HG03103 (cell line): ENCODE results near the gene PLRG1.

Experiments
- ATAC-seq: cut with Tn5 transposase; IDR thresholded peaks from one replicate; pipeline ENCODE4 v1.9.1; 2021; ENCODE audit warnings: low read depth; ENCODE audit not compliant: unreplicated experiment

PLRG1 gene

DNA sequence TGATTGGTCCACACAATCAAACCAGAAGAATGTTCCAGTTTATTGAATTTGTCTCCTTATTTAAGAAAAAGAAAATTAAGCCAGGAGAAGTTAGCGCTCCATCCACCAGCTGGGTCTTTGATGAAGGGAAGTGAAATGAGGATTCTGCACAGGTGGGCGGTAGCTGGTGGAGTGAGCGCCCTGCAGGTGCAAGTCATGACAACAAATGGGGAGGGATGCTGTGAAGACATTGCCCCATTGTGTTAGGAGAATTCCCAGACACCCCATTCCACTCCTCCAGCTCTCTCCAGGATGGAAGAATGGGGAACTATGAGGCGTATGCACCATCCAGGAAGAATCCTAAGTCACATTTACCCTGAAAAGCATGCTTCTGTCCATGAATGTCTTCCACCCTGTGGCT is 22.9 kb downstream of the PLRG1 start:
- no peak for ATAC-seq

DNA sequence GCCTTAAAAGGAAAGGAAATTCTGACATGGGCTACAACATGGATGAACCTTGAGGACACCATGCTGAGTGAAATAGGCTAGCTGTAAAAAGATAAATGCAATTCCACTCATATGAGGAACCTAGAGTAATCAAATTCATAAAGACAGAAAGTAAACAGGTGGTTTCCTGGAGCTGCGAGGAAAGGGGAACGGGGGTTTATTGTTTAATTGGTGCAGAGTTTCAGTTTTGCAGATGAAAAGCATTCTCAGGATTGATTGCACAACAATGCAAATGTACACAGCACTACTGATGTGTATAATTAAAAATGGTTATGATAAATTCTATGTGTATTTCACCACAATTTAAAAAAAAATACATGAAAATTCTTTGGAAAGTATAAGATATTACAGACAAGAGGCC is 24.0 kb downstream of the PLRG1 start:
- no peak for ATAC-seq

DNA sequence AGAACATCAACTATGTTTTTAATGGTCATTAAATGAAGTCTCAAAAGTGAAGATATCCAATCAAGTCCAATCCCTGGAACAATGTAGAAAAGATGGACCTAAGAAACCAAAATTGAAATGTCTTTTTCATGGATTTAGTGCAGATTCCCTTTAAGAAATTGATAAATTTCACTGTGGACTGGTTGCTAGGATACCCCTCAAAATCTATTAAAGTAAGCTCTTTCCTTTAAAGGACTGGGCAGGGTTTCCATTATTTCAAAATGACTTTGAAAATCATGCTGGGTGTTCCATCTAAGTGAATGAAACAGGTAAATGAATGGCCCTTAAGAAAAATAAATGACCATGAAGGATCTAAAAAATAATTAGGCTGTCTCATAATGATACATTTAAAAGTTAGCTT is 28.6 kb downstream of the PLRG1 start:
- ATAC-seq, result no peak

DNA sequence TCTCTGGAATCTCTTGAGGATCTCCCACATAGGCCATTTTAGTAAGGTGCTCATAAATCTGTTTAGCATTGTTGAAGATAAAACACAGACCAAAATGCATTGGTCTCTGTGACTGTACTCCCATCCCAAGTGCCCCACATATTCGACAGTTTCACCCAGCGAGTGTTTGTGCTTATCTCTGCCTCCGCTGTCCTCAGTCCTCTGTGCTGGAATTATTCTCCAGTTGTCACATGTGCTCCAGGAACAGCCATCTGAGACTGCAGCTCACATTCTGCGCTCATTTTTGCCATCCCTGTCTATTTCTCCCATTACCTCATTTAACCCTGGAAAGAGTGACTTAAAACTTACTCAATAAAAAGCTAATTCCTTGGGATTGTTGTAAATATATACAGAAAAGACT is 31.0 kb downstream of the PLRG1 start:
- ATAC-seq, result no peak

DNA sequence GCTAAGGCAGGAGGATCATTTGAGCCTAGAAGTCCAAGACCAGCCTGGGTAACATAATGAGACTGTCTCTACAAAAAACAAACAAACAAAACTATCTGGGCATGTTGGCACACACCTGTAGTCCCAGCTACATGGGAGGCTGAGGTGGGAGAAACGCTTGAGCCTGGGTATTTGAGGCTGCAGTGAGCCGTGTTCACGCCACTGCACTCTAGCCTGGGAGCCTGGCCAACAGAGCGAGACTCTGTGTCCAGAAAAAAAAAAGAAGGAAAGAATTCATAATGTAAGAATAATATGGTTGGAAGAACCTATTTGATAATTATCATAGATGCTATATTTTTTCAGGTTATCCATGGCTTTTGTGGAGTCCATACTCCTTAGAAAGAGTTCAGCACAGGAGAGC is 32.6 kb downstream of the PLRG1 start:
- ATAC-seq, result no peak

DNA sequence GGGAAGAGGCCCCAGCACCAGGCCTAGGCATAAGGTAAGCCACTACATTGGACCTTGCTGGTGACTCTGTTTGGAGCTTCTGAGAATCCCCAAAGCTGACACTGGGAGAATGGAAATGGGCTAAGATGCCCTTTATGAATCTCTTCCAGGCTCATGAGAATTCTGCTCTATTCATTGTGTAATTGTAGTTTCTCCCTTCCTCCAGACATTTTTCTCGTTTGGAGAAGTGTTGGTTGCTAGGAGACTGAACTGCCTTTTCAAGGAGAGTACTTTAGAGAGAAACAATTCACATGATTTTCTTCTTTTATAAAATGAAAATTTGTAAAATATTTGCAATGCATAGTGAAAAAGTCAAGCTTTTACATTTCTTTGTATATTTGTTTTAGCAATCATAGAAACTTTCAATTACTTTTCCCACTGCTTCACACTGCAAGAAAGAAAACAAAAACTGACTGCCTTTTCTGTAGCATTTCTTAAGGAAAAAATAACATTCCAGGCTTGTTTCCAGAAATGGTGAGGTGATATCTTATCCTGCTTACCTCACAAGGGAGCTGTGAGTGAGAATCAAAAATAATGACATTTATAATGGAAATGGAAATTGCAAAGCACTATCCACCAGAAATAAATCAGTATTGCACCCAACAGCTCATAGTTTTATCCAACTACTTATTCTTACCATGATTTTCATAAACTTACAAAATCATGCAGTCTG is 33.7 kb downstream of the PLRG1 start:
- no peak for ATAC-seq

DNA sequence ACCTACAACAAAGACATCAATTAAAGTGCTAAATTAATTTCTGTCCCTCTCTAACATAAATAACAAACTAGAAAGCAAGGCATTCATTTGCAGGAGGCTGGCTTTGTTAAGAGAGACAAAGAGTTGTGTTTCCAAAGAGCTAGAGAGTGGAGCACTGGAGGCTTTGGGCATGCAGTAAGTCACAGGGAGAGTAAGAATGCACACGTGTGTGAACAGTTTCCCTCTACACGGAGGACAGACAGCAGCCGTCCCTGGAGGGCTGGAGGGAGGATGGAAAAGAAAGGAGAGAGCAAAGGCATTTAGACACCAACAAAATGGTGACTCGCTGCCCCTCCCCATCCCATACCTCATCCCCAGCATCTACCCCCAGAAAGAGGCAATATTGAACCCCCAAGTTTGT is 38.2 kb downstream of the PLRG1 start:
- no peak for ATAC-seq

DNA sequence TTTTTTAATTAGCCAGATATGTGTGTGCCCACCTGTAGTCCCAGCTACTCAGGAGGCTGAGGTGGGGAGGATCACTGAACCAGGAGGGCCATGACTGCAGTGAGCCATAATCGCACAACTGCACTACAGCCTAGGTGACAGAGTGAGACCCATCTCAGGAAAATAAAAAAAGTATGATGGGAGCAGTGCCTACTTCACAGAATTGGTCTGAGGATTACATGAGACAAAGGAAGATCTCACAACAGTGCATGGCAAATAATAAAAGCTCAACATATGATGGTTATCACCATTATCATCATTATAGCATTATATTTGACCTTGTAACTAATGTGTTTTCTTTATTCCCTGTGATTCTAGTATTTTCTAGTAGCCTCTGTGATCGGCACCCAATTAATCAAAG is 38.7 kb downstream of the PLRG1 start:
- ATAC-seq, result no peak

DNA sequence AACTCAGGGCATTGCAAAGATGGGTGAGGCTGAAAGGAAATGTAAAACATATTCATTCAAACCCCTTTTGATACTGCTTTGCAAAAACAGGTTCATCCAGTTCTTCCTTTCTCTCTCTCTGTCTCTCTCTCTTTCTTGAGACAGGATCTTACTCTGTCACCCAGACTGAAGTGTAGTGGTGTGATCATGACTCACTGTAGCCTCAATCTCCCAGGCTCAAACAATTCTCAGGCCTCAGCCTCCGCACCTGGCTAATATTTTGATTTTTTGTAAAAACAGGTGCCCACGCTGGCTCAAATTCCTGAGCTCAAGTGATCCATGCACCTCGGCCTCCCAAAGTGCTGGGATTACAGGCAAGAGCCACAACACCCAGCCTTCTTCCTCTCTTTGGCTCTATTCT is 43.0 kb downstream of the PLRG1 start:
- no peak for ATAC-seq

DNA sequence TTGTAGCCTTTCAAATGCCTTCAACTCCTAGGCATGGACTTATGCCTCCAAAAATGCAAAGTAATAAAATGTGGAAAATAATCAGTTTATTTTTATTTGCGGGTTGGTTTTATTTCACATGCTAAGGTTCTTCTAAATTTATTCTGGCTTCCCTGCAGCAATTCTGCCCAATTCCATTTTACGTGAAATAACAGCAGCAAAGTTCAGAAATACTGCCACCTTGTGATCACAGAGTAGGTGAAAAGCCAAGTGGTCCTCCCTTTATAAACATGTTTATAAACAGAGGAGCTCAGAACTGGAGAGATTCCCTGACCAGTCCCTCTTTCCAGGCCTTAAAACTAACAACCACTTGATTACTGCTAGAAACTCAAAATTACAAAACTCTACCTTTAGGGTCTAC is 43.9 kb downstream of the PLRG1 start:
- no peak for ATAC-seq

DNA sequence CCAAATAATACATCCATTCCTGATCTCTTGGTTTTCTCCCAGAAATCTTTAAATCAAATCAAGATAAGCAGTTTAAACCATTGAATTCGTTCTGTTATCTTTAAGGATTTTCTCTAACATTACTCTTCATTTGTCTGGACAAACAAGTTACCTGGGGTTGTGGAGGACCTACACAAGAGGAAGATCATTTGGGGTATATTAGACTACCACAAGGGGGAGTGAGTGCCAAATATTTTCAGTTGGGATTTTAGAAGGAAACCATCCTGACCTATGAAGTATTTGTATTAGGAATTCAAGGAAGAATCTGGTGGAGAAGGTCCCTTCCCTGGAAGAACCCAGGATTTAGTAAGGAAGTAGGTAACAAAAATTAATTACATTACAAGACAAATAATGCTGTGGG is 46.6 kb downstream of the PLRG1 start:
- no peak for ATAC-seq

DNA sequence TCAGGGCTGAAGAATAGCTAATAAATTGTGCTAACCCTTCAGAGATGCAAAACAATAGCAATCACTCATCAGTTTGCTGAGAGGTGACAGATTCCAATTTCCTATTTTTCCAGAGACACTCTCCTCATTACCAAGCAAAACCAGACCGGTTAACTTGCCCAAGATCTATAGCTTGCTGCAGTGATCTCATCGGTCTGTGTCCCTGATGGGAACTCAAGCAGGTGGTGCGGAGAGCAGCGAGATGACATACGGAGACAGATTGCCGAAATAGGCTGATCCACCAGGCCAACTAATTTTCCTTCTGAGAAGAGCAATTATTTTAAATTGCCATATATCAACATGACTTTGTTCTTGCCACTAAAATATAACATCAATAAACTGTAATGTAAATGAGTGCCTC is 48.1 kb downstream of the PLRG1 start:
- ATAC-seq, result no peak

DNA sequence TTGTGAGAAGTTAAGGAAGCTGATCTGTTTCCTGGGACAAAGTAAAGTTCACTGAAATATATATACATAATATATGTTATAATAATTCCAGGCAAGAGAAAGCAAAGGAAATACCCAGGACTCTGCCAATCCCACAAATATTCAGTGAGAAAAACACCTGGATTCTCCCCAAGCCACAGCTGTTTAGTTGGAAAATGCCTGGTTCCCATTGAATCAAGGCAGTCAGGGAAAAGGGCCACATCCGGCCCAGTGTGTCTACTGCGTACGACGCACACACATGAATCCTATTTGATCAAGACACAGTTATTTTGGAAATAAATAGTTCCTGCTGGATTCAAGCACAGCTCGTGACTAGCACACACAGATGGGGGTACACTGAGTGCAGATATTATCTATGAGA is 52.3 kb downstream of the PLRG1 start:
- no peak for ATAC-seq

DNA sequence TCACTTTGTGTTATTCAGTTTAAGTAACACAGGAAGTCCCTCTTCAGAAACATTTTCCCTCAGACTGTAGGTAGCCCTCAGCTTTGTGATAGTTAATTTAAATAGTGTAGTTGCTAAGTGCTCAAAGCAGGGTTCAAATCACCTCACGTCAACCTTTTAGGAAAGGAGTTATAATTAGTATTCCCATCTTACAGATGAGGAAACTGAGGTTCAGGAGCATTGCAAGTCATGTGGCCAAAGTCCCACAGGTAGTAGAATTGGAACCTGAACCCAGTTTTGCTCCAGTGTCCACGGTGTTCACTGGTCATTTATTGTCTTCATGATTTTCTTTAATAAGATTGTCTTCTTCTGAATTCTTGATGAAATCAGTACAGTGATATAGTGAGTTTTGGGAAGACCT is 54.3 kb downstream of the PLRG1 start:
- ATAC-seq, result no peak

DNA sequence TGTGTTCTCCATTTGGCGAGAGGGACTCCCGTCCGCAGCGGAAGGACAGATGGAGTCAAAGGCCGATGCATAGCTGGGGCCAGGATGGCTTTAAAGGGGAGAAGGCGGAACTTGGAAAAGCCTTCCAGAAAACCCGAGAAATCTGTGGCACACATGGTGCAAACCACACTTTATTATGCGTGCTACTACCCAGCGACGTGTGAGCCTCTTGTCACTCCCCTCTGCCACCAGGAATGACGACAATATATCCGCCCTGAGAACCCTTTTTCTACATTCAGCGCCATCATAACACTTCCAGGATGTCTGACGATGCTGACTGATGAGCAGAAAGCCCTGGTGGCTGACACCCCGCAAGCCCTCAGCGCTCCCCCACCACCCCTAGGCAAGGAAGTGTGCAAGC is 57.9 kb downstream of the PLRG1 start:
- no peak for ATAC-seq

DNA sequence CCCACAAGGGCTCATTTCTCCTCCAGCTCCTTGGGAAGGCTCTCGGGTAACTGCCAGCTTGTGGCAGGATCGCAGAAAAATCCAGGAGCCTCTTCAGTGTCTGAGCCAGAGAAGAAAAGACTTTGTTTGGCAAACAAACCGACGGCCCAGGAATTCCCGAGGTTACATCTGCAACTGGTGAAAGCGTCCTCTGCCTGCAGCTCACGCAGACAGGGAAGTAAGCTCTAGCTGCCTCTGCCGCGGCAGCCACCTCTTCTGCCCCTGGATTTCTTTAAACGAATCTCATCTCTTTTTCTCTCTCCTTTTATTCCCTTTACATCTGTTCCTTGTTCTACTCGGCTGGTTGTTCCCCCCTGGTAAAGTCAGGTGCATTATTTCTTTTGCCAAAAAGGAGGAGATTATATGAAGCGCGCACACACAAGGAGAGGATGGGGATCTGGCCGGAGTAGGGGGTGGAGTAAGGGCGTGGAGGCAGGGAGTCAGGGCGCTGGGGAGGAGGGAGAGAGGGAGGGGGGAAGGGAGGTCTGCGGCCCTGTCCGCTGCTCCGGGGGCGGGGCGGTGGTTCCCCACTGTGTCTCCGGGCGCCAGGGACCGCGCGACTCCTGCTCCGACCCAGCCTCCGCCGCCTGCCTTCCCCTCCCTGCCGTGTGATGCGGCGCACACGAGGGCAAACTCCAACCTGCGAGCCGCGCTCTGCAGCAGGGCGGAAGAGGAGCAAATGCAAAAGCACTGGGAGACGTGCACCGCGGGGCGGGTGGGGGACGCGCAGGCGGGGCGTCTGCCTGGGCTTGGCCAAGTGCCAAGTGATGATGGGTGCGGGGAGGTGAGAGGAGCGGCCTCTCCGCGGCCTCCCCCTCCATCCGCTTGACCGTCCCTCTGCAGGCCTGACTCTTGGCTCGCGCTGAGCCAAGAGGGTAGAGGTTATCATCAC is 58.6 kb downstream of the PLRG1 start, which contains the start of gene DCHS2:
Gene DCHS2, minus strand, starts transcription at position 459 of the 931 bp plus-strand sequence. Its CDS starts 444 bp downstream, at position 15.
- ATAC-seq, result no peak

DNA sequence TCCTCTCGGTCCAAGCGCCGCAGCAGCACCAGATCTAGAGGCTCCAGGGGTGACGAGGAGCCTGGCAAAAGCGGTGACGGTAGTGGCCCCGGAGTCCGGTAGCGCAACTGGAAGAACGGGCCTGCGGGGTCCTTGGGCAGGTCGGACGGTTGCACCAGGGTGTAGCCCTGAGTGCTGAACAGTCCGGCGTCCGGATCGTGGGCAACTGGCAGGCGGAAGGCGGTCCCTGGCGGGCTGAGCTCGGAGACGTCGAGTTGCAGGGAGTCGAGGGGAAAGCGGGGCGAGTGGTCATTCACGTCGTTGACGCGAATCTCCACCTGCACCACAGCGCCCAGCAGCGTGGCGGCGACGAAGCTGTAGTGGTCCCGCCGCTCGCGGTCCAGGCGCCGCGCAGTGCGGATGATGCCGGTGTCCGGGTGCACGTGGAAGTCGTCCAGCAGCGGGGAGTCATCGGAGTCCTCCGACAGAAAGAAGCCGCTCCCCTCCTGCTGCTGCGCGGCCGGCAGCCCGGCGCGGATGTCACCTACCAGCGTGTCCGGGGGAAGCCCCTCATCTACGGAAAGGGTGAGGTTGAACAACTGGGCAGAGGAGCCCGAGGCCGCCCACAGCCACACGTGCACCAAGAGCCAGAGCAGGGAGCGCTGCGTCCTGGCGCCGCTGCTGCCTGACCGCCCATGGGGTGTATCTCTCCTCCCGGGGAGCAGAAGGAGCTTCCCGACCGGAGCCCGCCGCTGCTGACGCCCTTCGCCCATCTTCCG is 59.4 kb downstream of the PLRG1 start:
- no peak for ATAC-seq

DNA sequence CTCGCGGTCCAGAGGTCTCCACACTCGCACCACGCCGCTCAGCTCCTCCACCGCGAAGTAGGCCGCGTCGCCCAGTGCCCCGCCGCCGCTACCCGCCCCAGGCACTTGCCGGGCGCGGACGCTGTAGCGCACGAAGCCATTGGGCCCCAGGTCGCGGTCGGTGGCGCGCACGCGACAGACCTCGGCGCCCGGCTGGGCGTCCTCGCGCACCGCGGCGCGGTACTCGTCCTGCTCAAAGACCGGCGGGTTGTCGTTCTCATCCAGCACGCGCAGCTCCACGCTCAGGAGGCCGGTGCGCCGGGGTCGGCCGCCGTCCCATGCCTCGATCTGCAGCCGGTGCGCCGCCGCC is 60.0 kb downstream of the PLRG1 start:
- ATAC-seq, result no peak

DNA sequence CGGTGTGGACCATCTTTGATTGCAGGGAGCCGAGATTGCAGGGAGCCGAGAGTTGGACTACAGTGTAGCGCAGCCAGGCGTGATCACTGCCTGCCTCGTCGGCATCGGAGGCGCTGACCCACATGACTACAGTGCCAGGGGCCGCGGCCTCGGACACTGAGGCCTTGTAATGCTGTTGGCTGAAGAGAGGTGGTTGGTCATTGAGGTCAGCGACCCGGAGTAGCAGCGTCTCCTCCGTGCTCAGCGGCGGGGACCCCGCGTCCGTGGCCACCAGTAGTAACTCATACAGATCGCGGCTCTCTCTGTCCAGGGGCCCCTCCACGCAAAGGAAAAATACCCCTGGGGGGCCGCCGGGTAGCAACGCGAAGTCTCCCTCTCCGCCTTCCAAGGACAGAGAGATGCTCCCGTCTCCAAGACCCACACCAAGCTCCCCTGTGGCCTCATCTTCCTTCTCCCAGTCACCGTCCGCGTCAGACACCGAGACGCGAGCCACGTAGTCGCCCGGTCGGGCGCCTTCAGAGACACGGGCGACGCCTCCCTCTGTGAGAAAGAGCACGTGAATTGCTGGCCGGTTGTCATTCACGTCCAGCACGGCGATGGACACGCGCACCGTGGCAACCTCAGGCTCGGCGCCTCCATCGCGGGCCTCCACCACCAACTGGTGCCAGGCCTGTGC is 60.5 kb downstream of the PLRG1 start:
- no peak for ATAC-seq

DNA sequence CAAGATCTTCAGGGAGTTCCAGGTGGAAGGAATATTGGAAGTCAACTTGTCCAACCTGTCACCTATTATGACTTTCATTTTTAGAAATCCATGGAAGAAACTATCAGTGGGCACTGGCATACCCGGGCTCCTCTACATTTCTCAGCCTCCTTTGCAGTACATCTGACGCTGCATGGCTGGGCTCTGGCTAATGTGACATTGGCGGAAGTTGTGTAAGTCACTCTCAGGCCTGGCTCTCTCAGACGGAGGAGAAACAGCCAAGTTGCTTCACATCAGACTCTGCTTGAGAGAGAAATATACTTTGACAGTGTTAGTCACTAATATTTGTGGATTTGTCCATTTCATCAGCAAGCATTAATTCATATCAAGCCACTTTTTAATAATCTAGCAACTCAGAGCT is 63.1 kb downstream of the PLRG1 start:
- no peak for ATAC-seq
